ENCODE results near the gene ZNF865.

GRCh38 chr19:55666343-55667005 is 61.0 kb downstream of the ZNF865 start:
- TF ChIP-seq TAF1 (IDR thresholded peaks at IDR 0.05; ENCODE audit: borderline replicate concordance, insufficient read depth, low read length) (no peak), POLR2AphosphoS5 (IDR thresholded peaks at IDR 0.05; ENCODE audit: low read depth, low read length) (no peak)

All from PFSK-1 (cell line).